Suppressor macrophage treated with lipopolysaccharide for 1 hour (primary cell): Measurements from ENCODE around the gene THSD8.

ENCODE experiments used
- DNase-seq, 3 donors: peaks; one replicate each; pipeline ENCODE4 v3.0.0-alpha.2; 2020 to 2022

The THSD8 gene

DNA sequence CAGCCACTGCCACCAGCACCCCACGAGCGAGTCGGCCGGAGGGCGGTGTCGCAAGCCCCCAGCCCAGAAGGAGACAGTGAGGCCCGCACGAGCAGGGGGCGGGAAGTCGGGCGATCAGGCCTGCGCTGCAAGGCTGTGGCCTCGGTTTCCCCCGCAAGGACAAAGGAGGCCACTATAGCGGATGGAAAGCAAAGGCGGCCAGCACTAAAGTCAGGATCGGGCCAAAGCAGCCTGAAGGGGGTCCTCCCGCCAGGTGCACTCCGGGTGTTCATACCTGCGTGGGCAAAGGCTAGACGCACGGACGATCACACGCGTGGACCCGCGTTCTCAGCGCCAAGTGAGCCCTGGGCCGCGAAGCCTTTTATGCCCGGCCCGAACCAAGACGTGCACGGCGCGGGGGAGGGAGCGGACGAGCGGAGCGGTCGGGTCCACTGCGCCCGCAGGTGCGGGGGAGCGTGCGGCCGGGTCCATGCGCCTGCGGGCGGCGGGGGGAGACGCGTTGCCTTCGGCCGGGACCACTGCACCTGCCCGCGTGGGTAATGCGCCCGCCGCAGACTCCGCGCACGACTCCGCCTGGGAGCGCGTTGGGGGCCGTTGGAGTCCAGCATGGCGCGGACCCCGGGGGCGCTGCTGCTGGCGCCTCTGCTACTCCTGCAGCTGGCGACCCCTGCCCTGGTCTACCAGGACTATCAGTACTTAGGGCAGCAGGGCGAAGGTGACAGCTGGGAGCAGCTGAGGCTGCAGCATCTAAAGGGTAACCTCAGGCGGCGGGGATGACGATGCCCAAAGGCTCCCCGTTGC lies at the start of gene THSD8, which contains the start of gene PRDX2:
TSS of gene THSD8 (plus strand) at position 604 of the 801 bp plus-strand sequence. CDS start at position 607, 3 bp downstream.
TSS of gene PRDX2 (minus strand) at position 335 of the 801 bp plus-strand sequence. CDS start 539 bp downstream, outside the sequence.
- DNase-seq: peak; percentile 41 to 62 (median 42)

DNA sequence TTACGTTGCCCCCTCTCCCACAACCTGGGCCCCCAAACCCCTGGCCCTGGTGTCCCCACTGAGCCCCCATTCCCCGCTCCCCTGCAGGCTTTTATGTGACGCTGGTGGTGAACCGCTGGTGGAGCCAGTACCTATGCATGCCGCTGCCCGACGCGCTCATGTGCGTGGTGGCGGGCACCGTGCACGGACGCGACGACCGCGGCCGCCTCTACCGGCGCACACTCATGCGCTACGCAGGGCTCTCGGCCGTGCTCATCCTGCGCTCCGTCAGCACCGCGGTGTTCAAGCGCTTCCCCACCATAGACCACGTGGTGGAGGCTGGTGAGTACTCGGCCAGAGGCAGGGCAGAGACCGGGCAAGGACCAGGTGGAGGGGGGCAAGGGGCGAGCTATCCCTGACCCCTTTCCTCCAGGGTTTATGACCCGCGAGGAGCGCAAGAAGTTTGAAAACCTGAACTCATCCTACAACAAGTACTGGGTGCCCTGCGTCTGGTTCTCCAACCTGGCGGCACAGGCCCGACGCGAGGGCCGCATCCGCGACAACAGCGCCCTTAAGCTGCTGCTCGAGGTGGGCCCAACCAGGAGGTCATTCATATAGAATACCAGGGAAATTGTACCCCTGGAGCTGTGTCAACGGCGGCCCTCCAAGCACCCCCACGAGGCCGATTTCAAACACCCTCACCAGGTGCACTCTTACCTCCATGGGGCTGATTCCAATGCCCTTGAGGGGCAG lies 47.2 kb upstream of the THSD8 start:
- no peak for DNase-seq

DNA sequence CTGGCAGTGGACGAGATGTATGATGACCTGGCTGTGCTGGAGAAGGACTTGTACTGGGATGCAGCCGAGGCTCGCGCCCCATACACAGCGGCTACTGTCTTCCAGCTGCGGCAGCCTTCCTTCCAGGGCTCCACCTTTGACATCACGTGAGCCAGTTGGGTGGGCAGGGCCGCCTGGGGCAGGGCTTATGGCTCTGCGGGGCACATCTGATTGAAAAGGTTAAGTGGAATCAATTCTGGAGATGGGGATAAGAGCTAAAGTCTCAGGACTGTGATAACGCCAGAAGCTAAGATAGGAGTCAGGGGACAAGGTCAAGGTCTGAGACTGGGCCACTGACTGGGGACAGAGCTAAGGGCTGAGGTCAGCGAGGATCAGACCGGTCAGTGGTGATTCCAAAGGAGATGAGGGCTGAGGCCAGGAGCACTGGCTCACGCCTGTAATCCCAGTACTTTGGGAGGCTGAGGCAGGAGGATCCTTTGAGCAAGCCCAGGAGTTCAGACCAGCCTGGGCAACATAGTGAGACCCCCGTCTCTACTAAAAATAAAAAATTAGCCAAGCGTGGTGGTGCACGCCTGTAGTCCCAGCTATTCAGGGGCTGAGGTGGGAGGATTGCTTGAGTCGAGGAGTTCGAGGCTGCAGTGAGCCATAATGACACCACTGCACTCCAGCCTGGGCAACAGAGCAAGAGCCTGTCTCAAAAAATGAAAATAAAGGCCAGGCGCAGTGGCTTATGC lies 45.6 kb upstream of the THSD8 start:
- DNase-seq: no peak

DNA sequence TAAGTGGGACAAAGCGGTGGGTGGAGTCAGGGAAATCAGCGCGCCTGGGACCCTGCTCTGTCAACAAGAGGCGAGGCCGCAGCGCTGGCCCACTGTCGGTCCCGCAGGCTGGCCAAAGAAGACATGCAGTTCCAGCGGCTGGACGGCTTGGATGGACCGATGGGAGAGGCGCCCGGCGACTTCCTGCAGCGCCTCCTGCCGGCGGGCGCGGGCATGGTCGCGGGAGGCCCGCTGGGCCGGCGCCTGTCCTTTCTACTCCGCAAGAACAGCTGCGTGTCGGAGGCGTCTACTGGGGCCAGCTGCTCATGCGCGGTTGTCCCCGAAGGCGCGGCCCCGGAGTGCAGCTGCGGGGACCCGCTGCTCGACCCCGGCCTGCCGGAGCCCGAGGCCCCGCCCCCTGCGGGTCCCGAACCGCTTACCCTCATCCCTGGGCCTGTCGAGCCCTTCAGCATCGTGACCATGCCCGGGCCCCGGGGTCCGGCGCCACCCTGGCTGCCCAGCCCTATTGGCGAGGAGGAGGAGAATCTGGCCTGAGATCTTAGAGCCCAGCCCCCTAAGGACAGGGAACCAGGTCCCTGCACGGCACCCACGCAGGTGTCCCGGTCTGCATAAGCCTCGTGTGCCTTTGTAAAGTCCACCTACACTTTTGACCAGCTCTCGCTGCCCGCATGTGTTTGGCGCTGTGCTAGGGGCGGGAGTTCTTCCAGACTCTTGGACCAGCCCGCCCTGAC lies 44.2 kb upstream of the THSD8 start:
- peak; percentile 84 to 91 (median 86) for DNase-seq

DNA sequence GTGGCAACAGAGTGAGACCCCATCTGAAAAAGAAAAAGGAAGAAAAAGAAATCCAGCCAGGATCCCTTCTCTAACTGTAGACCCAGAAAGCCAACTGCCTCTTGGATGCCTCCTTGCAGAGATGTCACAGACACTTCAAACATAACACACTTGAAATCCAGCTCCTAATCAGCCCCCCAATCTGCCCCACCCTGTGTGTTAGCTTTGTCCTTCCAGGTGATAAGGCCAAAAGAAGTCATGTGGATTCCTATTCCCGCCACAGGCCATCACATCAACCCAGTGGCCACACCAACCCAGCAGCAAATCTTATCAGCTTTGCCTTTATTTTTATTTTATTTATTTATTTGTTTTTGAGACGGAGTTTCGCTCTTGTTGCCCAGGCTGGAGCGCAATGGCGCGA lies 42.2 kb upstream of the THSD8 start:
- no peak for DNase-seq

DNA sequence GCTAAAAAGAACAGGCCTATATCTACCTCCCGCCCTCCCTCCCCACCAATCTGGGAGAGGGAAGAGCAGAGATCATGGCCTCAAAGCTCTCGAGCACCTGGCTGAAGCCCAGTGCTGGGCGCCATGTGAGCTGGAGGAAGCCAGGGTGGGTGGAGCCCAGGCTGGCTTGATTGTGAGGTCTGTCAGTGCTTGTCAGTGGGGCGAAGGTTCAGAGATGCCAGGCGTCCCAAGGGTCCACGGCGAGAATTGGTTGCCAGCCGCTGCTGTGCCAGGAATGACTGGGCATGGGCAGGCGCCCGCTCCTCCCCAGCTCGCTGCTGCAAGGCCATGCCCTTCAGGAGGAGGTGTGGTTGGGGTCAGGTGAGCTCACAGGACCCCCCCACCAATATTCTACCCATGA lies 38.8 kb upstream of the THSD8 start:
- DNase-seq: no peak

DNA sequence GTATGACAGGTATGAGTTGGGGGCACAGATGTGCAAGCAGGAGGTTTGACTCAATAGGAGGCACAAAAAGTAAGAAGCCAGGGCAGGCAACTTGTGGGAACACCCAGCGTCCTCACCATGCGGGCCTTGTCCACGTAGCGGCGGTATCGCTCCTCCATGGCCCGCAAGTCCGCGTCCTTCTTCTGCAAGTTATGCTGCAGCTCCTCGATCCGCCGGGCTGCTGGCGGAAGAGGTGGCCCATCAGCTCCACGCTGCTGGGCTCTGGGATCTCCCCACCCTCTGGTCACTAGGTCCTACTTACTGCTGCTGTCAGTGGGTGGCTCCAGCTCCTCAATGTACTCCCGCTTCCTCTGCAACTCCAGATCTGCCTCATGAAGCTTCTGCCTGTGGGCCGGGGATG lies 37.2 kb upstream of the THSD8 start:
- DNase-seq: no peak

DNA sequence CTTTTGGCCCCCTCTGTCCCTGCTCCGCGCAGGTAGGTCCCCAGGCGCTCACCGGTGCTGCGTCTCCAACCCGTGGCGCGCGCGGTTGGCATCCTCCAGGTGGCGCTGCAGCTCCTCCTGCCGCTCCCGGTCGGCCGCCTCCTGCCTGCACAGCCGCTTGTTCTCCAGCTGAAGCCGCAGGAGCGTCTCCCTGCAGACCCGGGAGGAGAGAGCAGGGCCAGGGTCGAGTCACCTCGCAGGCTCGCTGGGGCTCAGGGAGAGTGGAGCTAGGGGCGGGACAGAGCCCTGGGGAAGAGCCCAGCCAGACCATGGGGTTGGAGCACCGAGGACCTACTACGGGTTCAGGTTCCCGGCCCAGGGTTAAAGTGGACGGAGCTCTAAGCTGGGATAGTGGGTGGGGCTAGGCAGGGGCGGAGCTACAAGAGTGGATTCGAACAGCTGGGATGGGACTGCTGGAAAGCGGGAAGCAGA lies 35.8 kb upstream of the THSD8 start:
- DNase-seq: peak; percentile 72 to 93 (median 88)

DNA sequence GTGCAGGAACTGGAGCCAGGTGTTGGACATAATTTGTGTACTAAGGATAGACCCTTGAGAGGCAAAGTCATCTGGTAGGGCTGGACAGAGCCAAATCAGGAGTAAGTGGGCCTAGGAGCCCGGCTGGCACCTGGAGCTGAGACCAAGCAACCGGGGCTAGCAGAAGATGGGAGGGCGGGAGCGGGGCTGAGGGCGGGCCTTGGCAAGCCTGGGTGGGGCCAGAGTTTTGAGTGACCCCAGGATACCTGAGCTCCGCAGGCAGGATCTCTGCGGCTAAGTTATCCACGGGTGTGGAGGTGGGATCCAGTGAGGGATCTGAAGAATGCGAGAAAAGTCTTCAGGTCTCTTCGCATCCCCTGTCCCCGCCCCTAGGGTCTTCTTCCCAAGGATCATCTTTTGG lies 34.7 kb upstream of the THSD8 start:
- DNase-seq: no peak

DNA sequence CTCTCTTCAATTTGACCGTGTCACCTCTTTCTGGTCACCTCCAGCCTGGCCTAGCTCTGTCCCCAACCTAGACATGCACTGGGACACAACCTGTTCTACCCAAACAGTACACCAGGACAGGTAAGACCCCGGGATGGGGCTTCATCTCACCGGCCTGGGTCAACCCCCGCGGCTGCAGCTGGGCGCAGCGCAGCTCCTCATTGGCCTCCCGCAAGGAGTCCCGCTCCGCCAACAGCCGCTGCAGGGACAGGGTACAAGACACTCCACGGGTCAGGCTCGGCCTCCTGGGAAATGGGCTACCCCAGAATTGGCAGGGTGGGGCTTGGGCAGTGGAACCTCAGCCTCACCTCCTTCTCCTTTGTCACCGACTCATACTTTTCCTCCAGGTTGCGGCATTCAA lies 34.2 kb upstream of the THSD8 start:
- DNase-seq: no peak

DNA sequence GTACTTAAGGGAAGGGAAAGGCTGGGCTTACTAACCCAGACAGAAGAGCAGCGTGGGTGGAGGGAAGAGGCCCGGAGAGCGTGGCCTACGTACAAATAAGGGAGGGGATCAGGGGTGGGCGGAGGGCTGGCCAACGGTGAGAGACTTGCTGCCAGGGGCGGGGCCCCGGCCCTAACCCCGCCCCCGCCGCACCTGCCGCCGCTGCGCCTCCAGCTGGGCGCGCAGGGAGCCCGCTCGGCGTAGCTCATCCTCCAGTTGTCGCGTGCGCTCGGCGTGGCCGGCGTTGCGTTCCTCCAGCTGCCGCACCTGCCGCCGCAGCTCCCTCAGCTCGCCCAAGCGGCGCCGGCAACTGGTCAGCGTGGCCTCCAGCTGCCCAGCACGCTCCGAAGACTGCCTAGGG lies 32.2 kb upstream of the THSD8 start:
- peak in 1 of 3 donors; percentile 12 for DNase-seq

DNA sequence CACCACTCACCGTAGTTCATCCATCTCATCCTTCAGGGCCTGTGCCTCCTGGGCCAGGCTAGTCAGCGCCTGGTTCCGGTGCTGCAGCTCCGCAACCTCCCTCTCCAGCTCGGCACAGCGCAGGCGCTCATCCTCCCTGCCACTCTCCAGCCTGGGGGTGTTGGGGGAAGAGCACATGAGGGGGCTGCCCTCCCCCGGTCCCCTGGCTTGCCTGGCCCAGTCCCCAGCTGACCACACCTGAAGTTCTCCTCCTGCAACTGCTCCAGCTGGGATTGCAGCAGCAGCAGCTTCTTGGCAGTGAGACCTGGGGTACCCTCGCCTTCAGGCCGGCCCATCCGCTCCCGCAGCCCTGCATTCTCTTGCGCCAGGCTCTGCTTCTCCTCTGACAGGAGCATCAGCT lies 30.9 kb upstream of the THSD8 start:
- no peak for DNase-seq

DNA sequence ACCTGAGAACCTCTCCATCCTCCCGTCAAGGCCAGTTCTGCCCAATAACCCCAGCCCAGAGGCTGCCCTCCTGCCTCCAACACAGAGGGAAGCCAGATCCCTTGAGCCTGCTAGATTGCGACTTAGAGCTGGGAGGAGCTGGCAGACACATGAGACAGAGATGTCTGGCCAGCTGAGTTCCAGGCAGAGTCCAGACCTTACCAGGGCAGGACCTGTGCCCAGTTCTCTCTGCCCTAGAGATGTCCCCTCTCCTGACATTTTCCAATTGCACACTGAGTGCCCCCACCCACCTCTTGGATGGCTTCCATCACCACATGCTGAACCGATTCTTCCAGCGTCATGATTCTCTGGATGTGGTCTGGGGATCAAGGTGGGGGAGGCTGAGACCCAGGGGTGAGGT lies 29.5 kb upstream of the THSD8 start:
- no peak for DNase-seq

DNA sequence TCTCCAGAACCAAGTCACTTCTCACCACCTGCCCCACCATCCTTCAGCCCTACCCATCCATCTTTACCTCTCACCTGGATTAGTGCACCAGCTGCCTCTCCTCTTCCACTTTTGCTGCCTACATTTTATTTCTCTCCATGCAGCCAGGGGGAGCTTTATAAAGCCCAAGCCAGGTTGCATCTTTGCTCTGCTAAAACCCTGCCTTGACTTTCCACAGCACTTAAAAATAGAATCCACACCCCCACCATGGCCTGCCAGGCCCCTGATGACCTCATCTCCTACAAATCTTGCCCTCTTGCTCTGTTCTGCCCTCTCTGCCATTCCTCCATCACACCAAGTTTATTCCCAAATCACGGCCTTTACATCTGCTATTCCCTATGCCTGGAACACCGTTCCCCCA lies 28.3 kb upstream of the THSD8 start:
- DNase-seq: peak; percentile 28 to 54 (median 44)

DNA sequence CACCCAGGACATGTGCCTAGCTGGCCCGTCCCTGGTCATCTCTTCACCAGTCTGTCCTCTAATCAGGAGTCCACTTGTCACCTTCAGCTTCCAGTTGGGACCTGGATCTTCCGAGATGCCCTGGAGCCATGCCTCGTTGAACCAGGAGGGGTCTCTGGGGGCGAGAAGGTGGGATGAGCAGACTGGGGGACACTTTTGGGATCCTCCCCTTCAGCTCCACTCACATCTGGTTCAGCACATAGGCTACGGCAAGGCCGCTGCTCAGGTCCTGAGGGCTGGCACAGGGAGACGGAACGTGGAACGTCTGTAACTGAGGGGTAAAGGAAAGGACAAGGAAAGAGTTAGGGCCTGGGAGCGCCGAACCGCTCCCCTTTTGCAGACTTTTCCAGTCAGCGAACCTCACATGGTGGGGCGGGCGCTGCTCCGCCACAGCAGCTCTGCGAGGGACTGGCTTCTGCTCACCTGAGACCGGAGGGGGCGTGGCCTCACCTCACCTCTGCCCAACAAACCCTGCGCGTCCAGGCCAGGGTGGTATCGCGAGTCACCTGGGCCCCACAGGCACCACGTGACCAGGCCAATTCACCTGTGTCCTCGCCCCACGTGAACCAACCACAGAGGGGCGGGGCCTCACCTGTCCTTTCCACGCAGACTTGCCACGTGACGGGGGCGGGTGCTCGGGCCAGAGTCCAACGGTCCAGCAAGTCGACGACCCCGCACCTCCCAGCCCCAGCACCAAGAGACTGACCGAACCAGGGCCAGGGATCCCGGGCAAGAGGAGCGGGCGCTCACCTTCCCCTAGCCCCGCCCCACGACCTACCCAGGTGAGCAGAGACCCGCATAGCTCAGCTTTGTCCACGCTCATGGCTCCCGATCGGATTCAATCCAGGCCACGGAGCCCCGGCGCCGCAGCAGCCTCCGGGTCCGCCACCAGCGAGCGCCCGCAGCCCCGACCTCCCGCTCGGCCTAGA lies 27.0 kb upstream of the THSD8 start, which contains the start of gene HOOK2:
TSS of gene HOOK2 (minus strand) at position 965 of the 968 bp plus-strand sequence. CDS start at position 862, 103 bp downstream.
- DNase-seq: no peak

DNA sequence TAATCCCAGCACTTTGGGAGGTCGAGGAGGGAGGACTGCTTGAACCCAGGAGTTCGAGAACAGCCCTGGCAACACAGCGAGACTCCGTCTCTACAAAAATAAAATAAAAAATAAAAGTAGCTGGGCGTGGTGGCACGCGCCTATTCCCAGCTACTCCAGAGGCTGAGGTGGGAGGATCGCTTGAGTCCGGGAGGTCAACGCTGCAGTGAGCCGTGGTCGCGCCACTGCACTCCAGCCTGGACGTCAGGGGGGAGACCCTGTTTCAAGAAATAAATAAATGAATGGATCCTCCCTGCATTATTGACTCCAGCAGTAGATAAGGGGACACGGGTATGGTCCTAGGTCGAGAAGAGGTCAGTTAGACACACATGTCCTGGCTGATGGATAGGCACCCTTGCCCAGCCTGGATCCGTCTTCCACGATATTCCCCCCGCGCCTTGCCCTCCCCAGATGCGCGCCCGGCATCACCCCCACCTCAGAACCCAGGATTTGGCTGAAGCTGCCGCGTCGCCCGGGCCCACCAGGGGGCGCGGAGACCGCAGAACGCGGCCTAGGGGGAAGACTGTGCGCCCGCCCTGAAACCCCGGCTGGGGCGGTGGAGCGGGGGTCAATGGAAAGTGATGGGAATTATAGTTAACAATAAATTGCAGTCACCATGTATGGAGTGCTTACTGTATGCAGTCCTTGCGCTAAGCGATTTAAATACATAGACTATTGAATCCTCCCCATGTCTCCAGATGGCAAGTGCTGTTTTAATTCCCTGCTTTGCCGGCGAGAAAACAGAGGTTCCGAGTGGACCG lies 24.5 kb upstream of the THSD8 start:
- DNase-seq: peak; percentile 81 to 95 (median 88)

DNA sequence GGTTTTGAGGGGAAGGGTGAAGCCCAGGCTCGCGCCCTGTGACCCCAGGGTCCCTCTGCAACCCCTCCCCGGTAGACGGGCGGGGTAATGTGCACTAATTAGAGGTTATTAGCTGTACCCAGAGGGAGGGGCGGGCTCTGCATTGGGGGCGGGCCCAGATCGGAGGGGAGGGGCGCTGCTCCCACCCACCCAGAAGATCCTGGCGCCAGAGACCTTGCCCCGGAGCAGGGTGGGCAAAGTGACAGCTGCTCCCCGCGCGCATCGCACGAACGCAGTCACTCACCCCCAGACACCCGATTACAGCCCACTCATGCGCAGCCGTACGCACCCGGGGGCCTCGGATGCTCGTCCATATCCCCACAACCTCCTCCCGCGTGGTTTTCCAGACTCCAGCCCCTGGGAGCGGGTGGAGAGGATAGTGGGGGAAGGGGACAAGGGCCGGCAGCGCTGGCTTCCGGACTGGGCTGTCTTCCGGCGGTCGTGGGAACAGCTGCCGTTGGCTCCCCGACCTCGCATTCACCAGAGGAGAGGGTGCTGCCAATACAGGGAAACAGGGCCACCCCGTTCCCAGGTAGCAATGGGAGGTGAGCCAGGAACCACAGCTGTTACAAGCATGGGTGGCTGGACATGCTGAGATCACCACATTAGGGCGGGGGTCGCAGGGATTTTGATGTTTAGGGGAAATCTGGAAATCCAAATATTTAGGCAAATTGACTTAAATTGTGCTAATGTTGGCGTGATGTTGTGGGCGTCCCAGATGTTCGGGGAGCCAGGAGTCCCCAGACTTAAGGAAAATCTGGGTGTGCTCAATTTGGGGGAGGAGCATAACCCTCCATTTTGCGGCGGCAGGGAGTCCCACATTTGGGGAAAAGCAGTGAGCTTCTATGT lies 23.6 kb upstream of the THSD8 start:
- peak; percentile 51 to 67 (median 61) for DNase-seq

DNA sequence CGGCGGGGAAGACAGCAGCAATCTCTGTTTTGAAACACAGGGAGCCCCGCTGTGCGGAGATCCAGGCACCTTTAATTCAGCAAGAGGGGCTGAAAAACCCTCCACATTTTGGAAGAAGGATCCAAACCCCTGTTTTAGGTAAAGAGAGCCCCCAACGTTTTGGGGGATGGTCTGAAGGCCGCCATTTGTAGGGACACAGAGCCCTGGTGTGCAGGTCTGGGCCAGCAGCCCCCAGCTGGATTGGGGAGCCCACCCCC lies 23.0 kb upstream of the THSD8 start:
- no peak for DNase-seq
